22Rv1 (cell line): ENCODE results near the gene CACNA2D2.

Experiments used
- ZFX ChIP-seq: fragments of 450-650 bp; IDR thresholded peaks from 2 replicates; pipeline ENCODE4 v1.6.1; 2017; ENCODE audit warnings: antibody characterized with exemption, borderline replicate concordance
- TF ChIP-seq, protein P1 (sequence below): fragments of 450-650 bp; IDR thresholded peaks from 2 replicates; pipeline ENCODE4 v1.5.1; 2017; ENCODE audit warnings: mild to moderate bottlenecking

DNA sequence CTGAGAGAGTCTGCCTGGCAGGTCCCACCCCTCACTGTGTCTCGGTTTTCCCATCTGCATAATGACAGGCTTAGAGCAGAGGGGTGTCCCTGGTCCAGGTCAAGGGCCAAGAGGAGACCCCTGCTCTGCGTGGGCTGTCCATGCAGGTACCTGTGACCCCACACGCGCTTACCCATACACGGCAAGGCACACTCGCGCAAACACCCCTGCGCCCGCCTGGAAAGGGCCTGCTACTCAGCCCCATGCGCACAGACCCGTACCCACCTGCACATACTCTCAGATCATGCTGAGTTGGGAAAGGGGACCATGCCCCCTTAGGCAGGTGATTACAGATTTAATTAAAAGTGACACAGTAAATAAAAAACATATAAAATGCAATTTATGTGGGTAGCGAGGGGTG is 120.7 kb downstream of the CACNA2D2 start:
- TF ChIP-seq, protein P1, sequence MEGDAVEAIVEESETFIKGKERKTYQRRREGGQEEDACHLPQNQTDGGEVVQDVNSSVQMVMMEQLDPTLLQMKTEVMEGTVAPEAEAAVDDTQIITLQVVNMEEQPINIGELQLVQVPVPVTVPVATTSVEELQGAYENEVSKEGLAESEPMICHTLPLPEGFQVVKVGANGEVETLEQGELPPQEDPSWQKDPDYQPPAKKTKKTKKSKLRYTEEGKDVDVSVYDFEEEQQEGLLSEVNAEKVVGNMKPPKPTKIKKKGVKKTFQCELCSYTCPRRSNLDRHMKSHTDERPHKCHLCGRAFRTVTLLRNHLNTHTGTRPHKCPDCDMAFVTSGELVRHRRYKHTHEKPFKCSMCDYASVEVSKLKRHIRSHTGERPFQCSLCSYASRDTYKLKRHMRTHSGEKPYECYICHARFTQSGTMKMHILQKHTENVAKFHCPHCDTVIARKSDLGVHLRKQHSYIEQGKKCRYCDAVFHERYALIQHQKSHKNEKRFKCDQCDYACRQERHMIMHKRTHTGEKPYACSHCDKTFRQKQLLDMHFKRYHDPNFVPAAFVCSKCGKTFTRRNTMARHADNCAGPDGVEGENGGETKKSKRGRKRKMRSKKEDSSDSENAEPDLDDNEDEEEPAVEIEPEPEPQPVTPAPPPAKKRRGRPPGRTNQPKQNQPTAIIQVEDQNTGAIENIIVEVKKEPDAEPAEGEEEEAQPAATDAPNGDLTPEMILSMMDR, result no peak
- TF ChIP-seq ZFX, result no peak
